Upper lobe of left lung (tissue), 6 donors: ENCODE data around the gene TFAP2A. TPM values are rescaled to one million over a fixed set of nuclear protein-coding genes. Genes with fewer than 3 reads are reported as not detected.

ENCODE experiments used
- ATAC-seq, 2 donors: fragments of 200-7000 bp; cut with Tn5 transposase; one replicate each; pipeline ENCODE4 v1.9.1; 2022; ENCODE audit warnings: mild to moderate bottlenecking in 2 of 2, moderate library complexity in 2 of 2; ENCODE audit not compliant: low FRiP score in 2 of 2
- DNase-seq, 2 donors: peaks; one replicate each; pipeline ENCODE4 v3.0.0-alpha.2; 2019 to 2020
- H3K27ac ChIP-seq, 4 donors: fragments of 200-600 bp; sonication (generic); one replicate each; pipeline ENCODE4 v1.5.1; 2016 to 2019
- H3K27me3 ChIP-seq, 4 donors: fragments of 200-600 bp; sonication (generic); one replicate each; pipeline ENCODE4 v1.5.1; 2017 to 2019
- H3K36me3 ChIP-seq, 4 donors: fragments of 200-600 bp; sonication (generic); one replicate each; pipeline ENCODE4 v1.5.1; 2016 to 2019
- H3K4me1 ChIP-seq, 4 donors: fragments of 200-600 bp; sonication (generic); one replicate each; pipeline ENCODE4 v1.5.1; 2018 to 2019
- H3K4me3 ChIP-seq, 4 donors: fragments of 200-600 bp; sonication (generic); one replicate each; pipeline ENCODE4 v1.5.1; 2017 to 2019; ENCODE audit warnings: mild to moderate bottlenecking in 2 of 4, moderate library complexity in 1 of 4
- H3K9me3 ChIP-seq, 4 donors: fragments of 200-600 bp; sonication (generic); one replicate each; pipeline ENCODE4 v1.5.1; 2018 to 2019
- EP300 ChIP-seq, 4 donors: sonication (generic); formaldehyde crosslinking; IDR thresholded peaks; one replicate each; pipeline ENCODE4 v1.5.1; 2017; ENCODE audit warnings: antibody characterized with exemption in 4 of 4, control low read depth in 2 of 4
- POLR2A ChIP-seq, 4 donors: fragments of 450-650 bp; IDR thresholded peaks; one replicate each; pipeline ENCODE4 v1.5.1; 2016 to 2017; ENCODE audit warnings: antibody characterized with exemption in 4 of 4, mild to moderate bottlenecking in 2 of 4
- POLR2AphosphoS5 ChIP-seq, 2 donors: sonication (generic); formaldehyde crosslinking; IDR thresholded peaks; one replicate each; pipeline ENCODE4 v1.5.1; 2017; ENCODE audit warnings: antibody characterized with exemption in 2 of 2
- WGBS, 2 donors: methylation state at CpG; one replicate each; pipeline ENCODE4 v1.1.5; 2017 to 2018; 5-methylcytosine and 5-hydroxymethylcytosine counted together
- total RNA-seq, 6 donors: library from RNA; depleted of rRNA in 4 of 6; stranded (reverse); fragments of >200 nt in 4 of 6; gene quantifications; one replicate each; pipeline versions ENCODE4 v1.1.0 to v1.2.1, GENCODE V29; 2016 to 2021
- TF ChIP-seq, protein P1 (sequence below), 6 experiments: fragments of 450-650 bp in 4 of 6; fragments of 200-600 bp in 2 of 6; sonication (generic) in 2 of 6; IDR thresholded peaks; one replicate each; pipeline ENCODE4 v1.5.1; 2016 to 2019; ENCODE audit warnings: antibody characterized with exemption in 6 of 6
- donor health status: DM: no; HTN: no; CAD: no; lungs with moderate emphysema.
- donor health status: DM: no; HTN: yes; CAD: no; lungs with severe emphysema.

Gene TFAP2A
- total RNA-seq, 6 donors from 2014 or later: 0.69 to 7.8 (median 1.1) TPM; not detected in 1

DNA sequence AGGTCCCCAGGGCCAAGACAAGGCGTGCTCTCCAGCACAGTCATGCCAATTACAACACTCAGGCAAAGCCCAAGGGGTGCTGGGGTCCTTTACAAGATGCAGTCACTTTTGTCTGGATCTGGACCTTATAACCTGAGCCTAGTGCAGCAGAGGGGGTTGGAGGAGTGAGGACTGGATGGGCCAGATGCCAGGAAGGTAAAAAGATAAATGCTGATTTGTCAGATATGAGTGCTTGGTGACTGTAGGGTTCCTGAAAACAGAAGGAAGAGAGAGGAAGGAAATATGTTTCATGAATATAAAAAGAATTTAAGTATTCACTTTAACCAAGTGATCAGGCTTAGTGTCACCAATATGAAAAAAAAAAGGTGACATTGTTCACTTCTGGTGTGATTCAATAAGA, 43.4 kb upstream of the TFAP2A start:
- no peaks in the 10 kb centered on the region for H3K36me3 ChIP-seq
- 71 to 84% methylated on average over 1 of the region's 1 CpG for WGBS, 2 donors
- no peak overlapping the region for H3K27ac ChIP-seq
- ATAC-seq (no peak), DNase-seq (no peak)
- no peak overlapping the region for H3K4me3 ChIP-seq
- no peaks in the 10 kb centered on the region for H3K27me3 ChIP-seq
- H3K9me3 ChIP-seq: no peaks in the 10 kb centered on the region
- no peak for TF ChIP-seq EP300 (IDR thresholded peaks at IDR 0.05)
- no peak for TF ChIP-seq POLR2A (IDR thresholded peaks at IDR 0.05)
- TF ChIP-seq, protein P1, sequence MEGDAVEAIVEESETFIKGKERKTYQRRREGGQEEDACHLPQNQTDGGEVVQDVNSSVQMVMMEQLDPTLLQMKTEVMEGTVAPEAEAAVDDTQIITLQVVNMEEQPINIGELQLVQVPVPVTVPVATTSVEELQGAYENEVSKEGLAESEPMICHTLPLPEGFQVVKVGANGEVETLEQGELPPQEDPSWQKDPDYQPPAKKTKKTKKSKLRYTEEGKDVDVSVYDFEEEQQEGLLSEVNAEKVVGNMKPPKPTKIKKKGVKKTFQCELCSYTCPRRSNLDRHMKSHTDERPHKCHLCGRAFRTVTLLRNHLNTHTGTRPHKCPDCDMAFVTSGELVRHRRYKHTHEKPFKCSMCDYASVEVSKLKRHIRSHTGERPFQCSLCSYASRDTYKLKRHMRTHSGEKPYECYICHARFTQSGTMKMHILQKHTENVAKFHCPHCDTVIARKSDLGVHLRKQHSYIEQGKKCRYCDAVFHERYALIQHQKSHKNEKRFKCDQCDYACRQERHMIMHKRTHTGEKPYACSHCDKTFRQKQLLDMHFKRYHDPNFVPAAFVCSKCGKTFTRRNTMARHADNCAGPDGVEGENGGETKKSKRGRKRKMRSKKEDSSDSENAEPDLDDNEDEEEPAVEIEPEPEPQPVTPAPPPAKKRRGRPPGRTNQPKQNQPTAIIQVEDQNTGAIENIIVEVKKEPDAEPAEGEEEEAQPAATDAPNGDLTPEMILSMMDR (IDR thresholded peaks at IDR 0.05): no peak
- TF ChIP-seq POLR2AphosphoS5 (IDR thresholded peaks at IDR 0.05): no peak
- no peaks in the 10 kb centered on the region for H3K4me1 ChIP-seq

DNA sequence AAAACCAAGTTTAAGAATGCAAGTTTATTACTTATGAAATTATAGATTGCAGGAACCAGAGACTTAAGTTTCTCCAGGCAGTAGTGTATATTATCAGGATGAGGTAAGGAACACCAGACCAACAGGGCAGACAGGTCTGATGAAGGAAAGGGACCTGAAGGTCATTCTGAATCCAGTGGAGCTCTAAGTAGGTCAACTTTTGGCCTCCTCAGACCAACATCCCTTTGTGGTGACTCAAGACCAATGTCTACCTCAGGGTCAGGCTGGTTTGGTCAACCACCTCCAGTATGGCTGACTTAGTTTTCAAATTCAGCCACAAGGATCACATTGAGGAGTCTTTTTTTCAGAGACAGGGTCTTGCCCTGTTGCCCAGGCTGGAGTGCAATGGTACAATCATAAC, 38.7 kb upstream of the TFAP2A start:
- H3K27me3 ChIP-seq: no peaks in the 10 kb centered on the region
- no peaks in the 10 kb centered on the region for H3K9me3 ChIP-seq
- no peak for DNase-seq
- H3K36me3 ChIP-seq: no peaks in the 10 kb centered on the region
- no peak overlapping the region for H3K27ac ChIP-seq
- H3K4me1 ChIP-seq: no peaks in the 10 kb centered on the region
- ATAC-seq: no peak
- no peak overlapping the region for H3K4me3 ChIP-seq
- TF ChIP-seq EP300 (IDR thresholded peaks at IDR 0.05) (no peak), POLR2A (IDR thresholded peaks at IDR 0.05) (no peak), POLR2AphosphoS5 (IDR thresholded peaks at IDR 0.05) (no peak)
- TF ChIP-seq, protein P1 (IDR thresholded peaks at IDR 0.05): no peak

- H3K27me3 ChIP-seq: no peaks in the 10 kb centered on the region
- H3K9me3 ChIP-seq: no peaks in the 10 kb centered on the region
- ATAC-seq (peak; percentile 75 to 93), DNase-seq (peak; percentile 83 to 91)
- WGBS, 2 donors: 43 to 46% methylated on average over 5 to 11 of the region's 11 CpGs
- H3K36me3 ChIP-seq: no peaks in the 10 kb centered on the region
- no peaks in the 10 kb centered on the region for H3K4me1 ChIP-seq
- H3K27ac ChIP-seq: peak overlapping the region in 2 of 4 donors; percentile 53 to 55
- TF ChIP-seq, protein P1 (IDR thresholded peaks at IDR 0.05): no peak
- TF ChIP-seq EP300 (IDR thresholded peaks at IDR 0.05) (peak in 1 of 4 donors; percentile 48), POLR2AphosphoS5 (IDR thresholded peaks at IDR 0.05) (peak; percentile 48 to 52), POLR2A (IDR thresholded peaks at IDR 0.05) (peak in 1 of 4 donors; percentile 7)
- H3K4me3 ChIP-seq: no peak overlapping the region
These were observed 37.1 kb upstream of the TFAP2A start for GRCh38 chr6:10451828-10452509.

- DNase-seq (no peak), ATAC-seq (no peak)
- no peaks in the 10 kb centered on the region for H3K36me3 ChIP-seq
- H3K27ac ChIP-seq: peak overlapping the region in 1 of 4 donors; percentile 55
- no peak for TF ChIP-seq POLR2AphosphoS5 (IDR thresholded peaks at IDR 0.05)
- no peak for TF ChIP-seq POLR2A (IDR thresholded peaks at IDR 0.05)
- TF ChIP-seq EP300 (IDR thresholded peaks at IDR 0.05): no peak
- TF ChIP-seq, protein P1 (IDR thresholded peaks at IDR 0.05): no peak
- no peaks in the 10 kb centered on the region for H3K9me3 ChIP-seq
- no peak overlapping the region for H3K4me3 ChIP-seq
- no peaks in the 10 kb centered on the region for H3K27me3 ChIP-seq
- WGBS, 2 donors: 56 to 62% methylated on average over 6 of the region's 6 CpGs
- H3K4me1 ChIP-seq: no peaks in the 10 kb centered on the region
These were observed 36.5 kb upstream of the TFAP2A start for GRCh38 chr6:10451394-10451793.

DNA sequence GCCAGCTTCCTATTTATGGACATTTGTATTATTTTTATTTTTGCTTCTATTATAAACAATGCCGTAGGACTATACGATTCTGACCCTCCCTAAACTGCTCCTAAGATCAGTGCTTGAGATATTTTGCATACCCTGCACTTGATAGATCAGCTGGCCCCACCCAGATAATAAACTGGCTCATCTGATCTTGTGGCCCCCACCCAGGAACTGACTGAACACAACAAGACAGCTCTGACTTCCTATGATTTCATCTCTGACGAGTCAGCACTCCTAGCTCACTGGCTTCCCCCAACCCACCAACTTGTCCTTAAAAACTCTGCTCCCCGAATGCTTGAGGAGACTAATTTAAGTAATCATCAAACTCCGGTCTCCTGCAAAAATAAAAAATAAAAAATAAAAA, 34.9 kb upstream of the TFAP2A start:
- no peak overlapping the region for H3K27ac ChIP-seq
- no peaks in the 10 kb centered on the region for H3K36me3 ChIP-seq
- H3K9me3 ChIP-seq: no peaks in the 10 kb centered on the region
- no peaks in the 10 kb centered on the region for H3K27me3 ChIP-seq
- TF ChIP-seq POLR2AphosphoS5 (IDR thresholded peaks at IDR 0.05): no peak
- TF ChIP-seq, protein P1 (IDR thresholded peaks at IDR 0.05): no peak
- no peak for TF ChIP-seq EP300 (IDR thresholded peaks at IDR 0.05)
- TF ChIP-seq POLR2A (IDR thresholded peaks at IDR 0.05): no peak
- 67 to 68% methylated on average over 5 of the region's 5 CpGs for WGBS, 2 donors
- DNase-seq (no peak), ATAC-seq (no peak)
- H3K4me3 ChIP-seq: no peak overlapping the region
- H3K4me1 ChIP-seq: no peaks in the 10 kb centered on the region
